Endothelial cell of umbilical vein (primary cell): ENCODE results near the gene TMEM87A.

Experiments used
- POLR2A ChIP-seq: IDR thresholded peaks from 2 replicates; pipeline ENCODE4 v1.6.1; 2012; ENCODE audit warnings: low read depth, mild to moderate bottlenecking, control low read depth, low read length
- TF ChIP-seq, protein P1 (sequence below), 2 donors: IDR thresholded peaks; 1 replicate in 1 of 2; 2 replicates in 1 of 2; pipeline ENCODE4 v1.5.1; 2011; ENCODE audit warnings: low read length in 2 of 2, mild to moderate bottlenecking in 2 of 2, moderate library complexity in 2 of 2, control low read depth in 1 of 2, inconsistent platforms in 1 of 2, low read depth in 1 of 2; ENCODE audit not compliant: insufficient read depth in 1 of 2; ENCODE audit errors: extremely low read depth in 1 of 2

DNA sequence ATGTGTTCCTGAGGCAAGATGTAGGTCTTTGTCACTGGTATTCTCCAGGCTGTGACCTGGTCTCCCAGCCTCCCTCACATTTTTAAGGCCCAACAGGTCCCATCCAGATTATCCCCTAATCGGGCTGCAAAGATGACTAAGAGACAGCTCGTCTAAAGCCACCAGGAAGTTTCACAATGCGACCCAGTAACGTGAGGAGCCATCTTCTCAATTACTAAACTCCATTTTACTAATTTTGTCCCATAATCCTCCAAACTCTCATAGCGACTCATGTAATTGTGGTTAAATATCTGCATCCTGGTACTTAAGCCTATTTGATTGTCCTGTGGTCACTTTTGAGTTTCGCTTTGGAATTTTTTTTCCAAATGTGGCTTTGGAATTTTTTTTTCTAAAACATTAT lies 108.1 kb downstream of the TMEM87A start:
- TF ChIP-seq, protein P1, sequence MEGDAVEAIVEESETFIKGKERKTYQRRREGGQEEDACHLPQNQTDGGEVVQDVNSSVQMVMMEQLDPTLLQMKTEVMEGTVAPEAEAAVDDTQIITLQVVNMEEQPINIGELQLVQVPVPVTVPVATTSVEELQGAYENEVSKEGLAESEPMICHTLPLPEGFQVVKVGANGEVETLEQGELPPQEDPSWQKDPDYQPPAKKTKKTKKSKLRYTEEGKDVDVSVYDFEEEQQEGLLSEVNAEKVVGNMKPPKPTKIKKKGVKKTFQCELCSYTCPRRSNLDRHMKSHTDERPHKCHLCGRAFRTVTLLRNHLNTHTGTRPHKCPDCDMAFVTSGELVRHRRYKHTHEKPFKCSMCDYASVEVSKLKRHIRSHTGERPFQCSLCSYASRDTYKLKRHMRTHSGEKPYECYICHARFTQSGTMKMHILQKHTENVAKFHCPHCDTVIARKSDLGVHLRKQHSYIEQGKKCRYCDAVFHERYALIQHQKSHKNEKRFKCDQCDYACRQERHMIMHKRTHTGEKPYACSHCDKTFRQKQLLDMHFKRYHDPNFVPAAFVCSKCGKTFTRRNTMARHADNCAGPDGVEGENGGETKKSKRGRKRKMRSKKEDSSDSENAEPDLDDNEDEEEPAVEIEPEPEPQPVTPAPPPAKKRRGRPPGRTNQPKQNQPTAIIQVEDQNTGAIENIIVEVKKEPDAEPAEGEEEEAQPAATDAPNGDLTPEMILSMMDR (IDR thresholded peaks at IDR 0.05; ENCODE audit: extremely low read depth in 1 of 2, insufficient read depth in 1 of 2, low read depth in 1 of 2, low read length in 2 of 2) = no peak
- no peak for TF ChIP-seq POLR2A
